ENCODE measurements around the gene FAM174B.

- no peak for TF ChIP-seq EZH2 (IDR thresholded peaks at IDR 0.05; ENCODE audit: borderline replicate concordance, low read depth, low read length, severe bottlenecking)
- no peak for TF ChIP-seq CTCF (IDR thresholded peaks at IDR 0.05; ENCODE audit: borderline replicate concordance, extremely low read depth, low read length, poor library complexity, severe bottlenecking)
These were observed 32.2 kb upstream of the FAM174B start for GRCh38 chr15:92687746-92688145.

Measured in DND-41 (cell line).